IPS DF 6.9 (cell line): ENCODE data around the gene NLRP7.
"Not testable (repeated sequence)": the region's sequence is repeated elsewhere in the genome, so short reads cannot be mapped to it uniquely, and the experiment has no call there.

ENCODE experiments used
- DNase-seq: peaks from one replicate; pipeline ENCODE4 v3.0.0-alpha.2; 2013; ENCODE audit warnings: low read depth, low spot score
- H3K27ac ChIP-seq: one replicate; pipeline ENCODE4 v1.5.1; 2013; ENCODE audit warnings: low read length, control low read depth
- H3K27me3 ChIP-seq: 2 replicates; pipeline ENCODE4 v1.6.1; 2013; ENCODE audit warnings: mild to moderate bottlenecking, low read length; ENCODE audit not compliant: control insufficient read depth, insufficient read depth
- H3K36me3 ChIP-seq: 2 replicates; pipeline ENCODE4 v1.6.1; 2013; ENCODE audit warnings: low read length; ENCODE audit not compliant: control insufficient read depth, insufficient read depth
- H3K4me1 ChIP-seq: 2 replicates; pipeline ENCODE4 v1.6.1; 2013; ENCODE audit warnings: low read length; ENCODE audit not compliant: control insufficient read depth, insufficient read depth
- H3K4me3 ChIP-seq: 2 replicates; pipeline ENCODE4 v1.5.1; 2013; ENCODE audit warnings: mild to moderate bottlenecking, low read length
- H3K9me3 ChIP-seq: 2 replicates; pipeline ENCODE4 v1.6.1; 2013; ENCODE audit warnings: low read length, inconsistent platforms; ENCODE audit not compliant: control insufficient read depth, insufficient read depth
- WGBS: extraction: QIAGEN DNeasy Blood & Tissue Kit; methylation state at CpG from one replicate; pipeline ENCODE4 v1.1.7; 2013; ENCODE audit warnings: mixed read lengths, missing lambda C conversion rate; ENCODE audit not compliant: insufficient read length, insufficient coverage; 5-methylcytosine and 5-hydroxymethylcytosine counted together

The NLRP7 gene

DNA sequence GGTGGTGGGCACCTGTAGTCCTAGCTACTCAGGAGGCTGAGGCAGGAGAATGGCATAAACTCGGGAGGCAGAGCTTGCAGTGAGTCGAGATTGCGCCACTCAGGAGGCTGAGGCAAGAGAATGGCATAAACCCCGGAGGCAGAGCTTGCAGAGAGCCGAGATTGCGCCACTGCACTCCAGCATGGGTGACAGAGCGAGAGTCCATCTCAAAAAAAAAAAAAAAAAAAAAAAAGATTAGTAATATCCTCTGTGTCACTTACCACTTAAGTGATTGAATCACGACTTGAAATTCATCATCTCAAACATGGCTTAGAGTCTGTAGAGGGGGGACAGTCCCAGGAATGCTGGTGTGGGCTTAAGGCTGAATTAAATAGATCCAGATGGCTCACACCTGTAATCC, 46.2 kb downstream of the NLRP7 start:
- not testable (repeated sequence) for H3K27ac ChIP-seq, H3K4me1 ChIP-seq, DNase-seq, H3K27me3 ChIP-seq, H3K36me3 ChIP-seq, H3K4me3 ChIP-seq, H3K9me3 ChIP-seq
- WGBS: no CpG with 5 or more reads among the region's 8 CpGs

- H3K27ac ChIP-seq, H3K27me3 ChIP-seq, H3K9me3 ChIP-seq, H3K36me3 ChIP-seq, DNase-seq, H3K4me1 ChIP-seq, H3K4me3 ChIP-seq: not testable (repeated sequence)
- WGBS: no CpG with 5 or more reads among the region's 9 CpGs
Observed at GRCh38 chr19:54899646-54900045, 47.7 kb downstream of the NLRP7 start.

DNA sequence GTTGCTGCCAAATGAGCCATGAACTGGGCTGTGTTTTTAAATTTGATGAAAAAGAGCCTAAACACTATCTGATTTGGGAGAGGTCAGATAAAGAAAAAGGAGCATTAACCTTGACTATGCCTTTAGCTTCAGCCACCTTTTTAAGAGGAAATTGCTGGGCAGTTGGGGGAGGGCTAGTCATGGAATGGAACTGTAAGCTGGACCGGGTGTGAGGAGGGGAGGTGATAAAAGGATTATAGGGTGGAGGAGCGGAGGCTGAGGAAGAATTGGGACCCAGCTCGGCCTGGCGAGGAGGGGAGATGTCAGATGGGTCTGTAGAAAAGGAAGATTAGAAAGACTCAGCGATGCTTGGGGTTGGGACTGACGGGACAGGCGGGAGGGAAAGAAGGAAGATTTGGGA, 48.6 kb downstream of the NLRP7 start:
- not testable (repeated sequence) for DNase-seq, H3K27me3 ChIP-seq, H3K9me3 ChIP-seq, H3K27ac ChIP-seq, H3K4me1 ChIP-seq, H3K4me3 ChIP-seq, H3K36me3 ChIP-seq
- WGBS: no CpG with 5 or more reads among the region's 7 CpGs

- H3K9me3 ChIP-seq: peaks cover 1% of the 10 kb centered on the region
- H3K27me3 ChIP-seq: no peaks in the 10 kb centered on the region
- H3K4me3 ChIP-seq: no peak overlapping the region
- H3K27ac ChIP-seq: no peak overlapping the region
- no peaks in the 10 kb centered on the region for H3K36me3 ChIP-seq
- no CpG with 5 or more reads among the region's 2 CpGs for WGBS
- no peaks in the 10 kb centered on the region for H3K4me1 ChIP-seq
- DNase-seq: no peak
Observed at GRCh38 chr19:54896036-54896435, 51.3 kb downstream of the NLRP7 start.

- H3K27ac ChIP-seq, H3K4me3 ChIP-seq, H3K4me1 ChIP-seq, H3K36me3 ChIP-seq, H3K27me3 ChIP-seq, H3K9me3 ChIP-seq, DNase-seq: not testable (repeated sequence)
- no CpG with 5 or more reads among the region's 16 CpGs for WGBS
Observed at GRCh38 chr19:54894106-54894505, 53.2 kb downstream of the NLRP7 start.

DNA sequence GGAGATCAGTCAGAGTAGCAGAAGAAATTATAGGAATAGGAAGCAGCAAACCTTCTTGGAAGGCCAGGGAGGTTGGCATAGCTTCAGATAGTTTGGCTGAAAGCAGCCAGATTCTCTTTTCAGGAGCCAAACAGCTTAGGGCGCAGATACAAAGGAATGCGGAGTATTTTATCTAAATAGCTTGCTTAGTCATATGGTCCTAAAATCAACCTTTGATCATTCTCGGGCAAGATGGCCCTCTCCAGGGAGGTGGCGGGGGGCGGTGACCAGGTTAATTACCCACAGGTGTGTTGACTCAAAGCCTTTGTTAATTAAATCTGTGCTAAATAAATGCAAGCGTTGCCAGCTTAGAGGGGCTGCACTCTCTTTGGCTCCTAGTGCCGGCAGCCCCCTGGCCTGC, 53.9 kb downstream of the NLRP7 start:
- no CpG with 5 or more reads among the region's 7 CpGs for WGBS
- H3K9me3 ChIP-seq: peaks cover 1% of the 10 kb centered on the region
- no peaks in the 10 kb centered on the region for H3K36me3 ChIP-seq
- no peak overlapping the region for H3K27ac ChIP-seq
- H3K27me3 ChIP-seq: no peaks in the 10 kb centered on the region
- DNase-seq: no peak
- no peak overlapping the region for H3K4me3 ChIP-seq
- no peaks in the 10 kb centered on the region for H3K4me1 ChIP-seq

DNA sequence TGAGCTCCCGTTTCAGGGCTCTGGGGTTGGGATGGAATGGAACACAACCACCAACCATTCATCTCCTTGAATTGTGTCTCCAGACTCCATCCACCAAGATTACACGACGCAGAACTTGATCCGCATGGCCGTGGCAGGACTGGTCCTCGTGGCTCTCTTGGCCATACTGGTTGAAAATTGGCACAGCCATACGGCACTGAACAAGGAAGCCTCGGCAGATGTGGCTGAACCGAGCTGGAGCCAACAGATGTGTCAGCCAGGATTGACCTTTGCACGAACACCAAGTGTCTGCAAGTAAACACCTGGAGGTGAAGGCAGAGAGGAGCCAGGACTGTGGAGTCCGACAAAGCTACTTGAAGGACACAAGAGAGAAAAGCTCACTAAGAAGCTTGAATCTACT, 57.8 kb downstream of the NLRP7 start:
- no peak overlapping the region for H3K27ac ChIP-seq
- no peak for DNase-seq
- no peaks in the 10 kb centered on the region for H3K36me3 ChIP-seq
- peaks cover 1% of the 10 kb centered on the region for H3K9me3 ChIP-seq
- WGBS: no CpG with 5 or more reads among the region's 11 CpGs
- no peaks in the 10 kb centered on the region for H3K27me3 ChIP-seq
- H3K4me3 ChIP-seq: no peak overlapping the region
- no peaks in the 10 kb centered on the region for H3K4me1 ChIP-seq

DNA sequence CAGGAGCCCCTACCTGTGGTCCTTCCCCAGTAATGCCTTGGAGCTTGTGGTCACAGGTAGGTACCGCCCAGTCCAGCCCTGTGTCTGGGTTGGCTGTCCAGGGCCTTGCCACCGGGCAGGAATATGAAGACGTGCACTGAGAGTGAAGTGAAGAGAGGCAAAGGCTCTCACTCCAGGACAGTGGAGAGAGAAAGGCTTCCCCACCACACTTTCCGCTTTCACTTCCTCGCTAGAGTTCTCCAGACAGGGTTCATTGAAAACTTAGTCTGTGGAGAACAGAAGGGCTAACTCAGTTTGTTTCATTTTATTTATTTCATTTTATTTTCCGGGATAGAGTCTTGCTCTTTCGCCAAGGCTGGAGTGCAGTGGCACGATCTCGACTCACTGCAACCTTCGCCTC, 59.1 kb downstream of the NLRP7 start:
- no peak overlapping the region for H3K27ac ChIP-seq
- H3K27me3 ChIP-seq: no peaks in the 10 kb centered on the region
- H3K4me1 ChIP-seq: no peaks in the 10 kb centered on the region
- no peaks in the 10 kb centered on the region for H3K36me3 ChIP-seq
- H3K9me3 ChIP-seq: peaks cover 6% of the 10 kb centered on the region
- DNase-seq: no peak
- no peak overlapping the region for H3K4me3 ChIP-seq
- no CpG with 5 or more reads among the region's 10 CpGs for WGBS

GRCh38 chr19:54883228-54883627, 64.1 kb downstream of the NLRP7 start:
- Histone ChIP-seq H3K27ac (no peak overlapping the region), H3K9me3 (peaks cover 15% of the 10 kb centered on the region), H3K27me3 (no peaks in the 10 kb centered on the region), H3K4me1 (no peaks in the 10 kb centered on the region), H3K4me3 (no peak overlapping the region), H3K36me3 (no peaks in the 10 kb centered on the region)
- no CpG with 5 or more reads among the region's 9 CpGs for WGBS
- no peak for DNase-seq

DNA sequence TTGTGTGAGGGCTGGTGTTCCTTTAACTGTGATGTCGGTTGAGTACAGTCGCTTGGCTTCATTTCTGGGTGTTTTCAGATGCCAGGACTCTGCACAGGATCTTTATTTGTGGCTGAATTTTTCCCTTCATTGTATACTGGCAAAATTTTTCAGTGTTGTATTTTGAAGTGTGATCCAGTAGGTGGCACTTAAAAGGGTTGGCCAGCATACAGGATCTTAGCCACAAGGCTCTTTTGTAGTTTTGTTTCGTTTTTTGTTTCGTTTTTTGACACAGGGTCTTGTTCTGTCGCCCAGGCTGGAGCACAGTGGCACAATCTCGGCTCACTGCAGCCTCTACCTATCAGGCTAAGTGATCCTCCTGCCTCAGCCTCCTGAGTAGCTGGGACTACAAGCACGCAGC, 64.6 kb downstream of the NLRP7 start:
- Histone ChIP-seq H3K9me3 (peaks cover 14% of the 10 kb centered on the region), H3K36me3 (no peaks in the 10 kb centered on the region), H3K27me3 (no peaks in the 10 kb centered on the region), H3K4me3 (no peak overlapping the region), H3K27ac (no peak overlapping the region), H3K4me1 (no peaks in the 10 kb centered on the region)
- no peak for DNase-seq
- no CpG with 5 or more reads among the region's 7 CpGs for WGBS

- WGBS: no CpG with 5 or more reads among the region's 6 CpGs
- H3K9me3 ChIP-seq: peaks cover 14% of the 10 kb centered on the region
Observed at GRCh38 chr19:54881884-54882283, 65.4 kb downstream of the NLRP7 start.

More at GRCh38 chr19:54881884-54882283, 65.4 kb downstream of the NLRP7 start:
- H3K4me3 ChIP-seq: no peak overlapping the region
- H3K4me1 ChIP-seq: no peaks in the 10 kb centered on the region
- no peaks in the 10 kb centered on the region for H3K36me3 ChIP-seq
- H3K27me3 ChIP-seq: no peaks in the 10 kb centered on the region
- H3K27ac ChIP-seq: no peak overlapping the region
- DNase-seq: no peak
